WERI-Rb-1 (cell line): ENCODE measurements around the gene IQSEC1.

Source experiments
- DNase-seq: peaks from one replicate; pipeline ENCODE4 v3.0.0-alpha.2; 2020
- H3K27ac ChIP-seq: fragments of 250-450 bp; sonication (Bioruptor Pico); 2 replicates; pipeline ENCODE4 v1.5.1; 2020; ENCODE audit warnings: mild to moderate bottlenecking, moderate library complexity
- H3K27me3 ChIP-seq: fragments of 250-450 bp; sonication (Bioruptor Pico); 2 replicates; pipeline ENCODE4 v1.5.1; 2021; ENCODE audit warnings: mild to moderate bottlenecking, low read depth, moderate library complexity; ENCODE audit not compliant: insufficient read depth, severe bottlenecking
- H3K36me3 ChIP-seq: fragments of 250-450 bp; sonication (Bioruptor Pico); 2 replicates; pipeline ENCODE4 v1.5.1; 2020; ENCODE audit warnings: mild to moderate bottlenecking, moderate library complexity
- H3K4me3 ChIP-seq: 2 replicates; pipeline ENCODE4 v1.5.1; 2011; ENCODE audit warnings: low read depth, mild to moderate bottlenecking, control low read depth, low read length
- H3K9me3 ChIP-seq: fragments of 250-450 bp; sonication (Bioruptor Pico); 2 replicates; pipeline ENCODE4 v1.5.1; 2021; ENCODE audit warnings: mild to moderate bottlenecking, moderate library complexity; ENCODE audit not compliant: severe bottlenecking
- CTCF ChIP-seq: IDR thresholded peaks from 2 replicates; pipeline ENCODE4 v1.5.1; 2011; ENCODE audit warnings: low read depth, mild to moderate bottlenecking, control low read depth, inconsistent platforms, low read length

The IQSEC1 gene

GRCh38 chr3:13013566-13013965 lies 59.7 kb downstream of the IQSEC1 start:
- DNase-seq = no peak
- H3K36me3 ChIP-seq = peaks cover 13% of the 10 kb centered on the region
- H3K27ac ChIP-seq = no peak overlapping the region; the same call in 1 of the 2 replicates
- TF ChIP-seq CTCF = no peak
- no peaks in the 10 kb centered on the region for H3K9me3 ChIP-seq
- no peak overlapping the region for H3K4me3 ChIP-seq
- no peaks in the 10 kb centered on the region for H3K27me3 ChIP-seq

- H3K4me3 ChIP-seq = no peak overlapping the region
- H3K27ac ChIP-seq = no peak overlapping the region
- no peak for DNase-seq
- no peak for TF ChIP-seq CTCF
- peaks cover 13% of the 10 kb centered on the region for H3K36me3 ChIP-seq
- H3K9me3 ChIP-seq = no peaks in the 10 kb centered on the region
- H3K27me3 ChIP-seq = no peaks in the 10 kb centered on the region
These were observed 60.1 kb downstream of the IQSEC1 start for GRCh38 chr3:13013151-13013561.

GRCh38 chr3:13012221-13012691 lies 61.0 kb downstream of the IQSEC1 start:
- no peak overlapping the region for H3K4me3 ChIP-seq
- H3K9me3 ChIP-seq = no peaks in the 10 kb centered on the region
- no peak for DNase-seq
- peaks cover 6% of the 10 kb centered on the region for H3K36me3 ChIP-seq
- H3K27me3 ChIP-seq = no peaks in the 10 kb centered on the region
- TF ChIP-seq CTCF = no peak
- H3K27ac ChIP-seq = no peak overlapping the region

GRCh38 chr3:13011573-13012220 lies 61.5 kb downstream of the IQSEC1 start:
- DNase-seq = no peak

GRCh38 chr3:13010780-13011572 lies 62.3 kb downstream of the IQSEC1 start:
- Histone ChIP-seq H3K4me3 (no peak overlapping the region), H3K27ac (no peak overlapping the region; the same call in 1 of the 2 replicates), H3K9me3 (no peaks in the 10 kb centered on the region), H3K36me3 (peaks cover 5% of the 10 kb centered on the region), H3K27me3 (no peaks in the 10 kb centered on the region)
- no peak for TF ChIP-seq CTCF
- DNase-seq = no peak

More at GRCh38 chr3:13011573-13012220, 61.5 kb downstream of the IQSEC1 start:
- no peak for TF ChIP-seq CTCF
- no peaks in the 10 kb centered on the region for H3K27me3 ChIP-seq
- no peaks in the 10 kb centered on the region for H3K9me3 ChIP-seq
- H3K36me3 ChIP-seq = peaks cover 5% of the 10 kb centered on the region
- H3K4me3 ChIP-seq = no peak overlapping the region
- peak overlapping the region; percentile 4; the same call in 1 of the 2 replicates for H3K27ac ChIP-seq
